H9 (cell line): ENCODE measurements around the gene TREM1. TPM values are rescaled to one million over a fixed set of nuclear protein-coding genes. Genes with fewer than 3 reads are reported as not detected.

Source experiments
- DNase-seq: peaks from one replicate; pipeline ENCODE4 v3.0.0-alpha.2; 2017
- H2AFZ ChIP-seq: one replicate; pipeline ENCODE4 v1.6.1; 2013; ENCODE audit warnings: mild to moderate bottlenecking, low read length, control low read depth, moderate library complexity
- H2AK5ac ChIP-seq: 2 replicates; pipeline ENCODE4 v1.6.1; 2013; ENCODE audit warnings: low read length, control low read depth, mixed read lengths; ENCODE audit not compliant: insufficient read length
- H2BK120ac ChIP-seq: one replicate; pipeline ENCODE4 v1.6.1; 2013; ENCODE audit warnings: low read depth, mild to moderate bottlenecking, low read length, control low read depth, inconsistent platforms; ENCODE audit not compliant: poor library complexity, severe bottlenecking
- H2BK12ac ChIP-seq: 2 replicates; pipeline ENCODE4 v1.6.1; 2013; ENCODE audit warnings: low read length, control low read depth, mixed read lengths, low read depth; ENCODE audit not compliant: insufficient read length
- H2BK15ac ChIP-seq: 2 replicates; pipeline ENCODE4 v1.6.1; 2013; ENCODE audit warnings: low read depth, low read length, control low read depth
- H2BK20ac ChIP-seq: one replicate; pipeline ENCODE4 v1.6.1; 2013; ENCODE audit warnings: low read depth, mild to moderate bottlenecking, low read length, control low read depth, inconsistent platforms; ENCODE audit not compliant: poor library complexity, severe bottlenecking
- H2BK5ac ChIP-seq: 2 replicates; pipeline ENCODE4 v1.6.1; 2013; ENCODE audit warnings: low read length, control low read depth, mixed read lengths; ENCODE audit not compliant: insufficient read length
- H3K14ac ChIP-seq: 2 replicates; pipeline ENCODE4 v1.6.1; 2013; ENCODE audit warnings: low read length, control low read depth; ENCODE audit not compliant: insufficient read depth
- H3K18ac ChIP-seq: 2 replicates; pipeline ENCODE4 v1.6.1; 2013; ENCODE audit warnings: low read depth, mild to moderate bottlenecking, mixed read lengths, low read length, control low read depth; ENCODE audit not compliant: insufficient read length
- H3K23ac ChIP-seq: 2 replicates; pipeline ENCODE4 v1.6.1; 2013; ENCODE audit warnings: low read length, control low read depth, mixed read lengths, low read depth; ENCODE audit not compliant: insufficient read length
- H3K23me2 ChIP-seq: 2 replicates; pipeline ENCODE4 v1.6.1; 2013; ENCODE audit warnings: low read depth, mild to moderate bottlenecking, mixed read lengths, low read length, control low read depth; ENCODE audit not compliant: insufficient read length, poor library complexity, severe bottlenecking
- H3K27ac ChIP-seq: 2 replicates; pipeline ENCODE4 v1.5.1; 2013; ENCODE audit warnings: low read length, control low read depth, mixed read lengths, low read depth; ENCODE audit not compliant: insufficient read length
- H3K27me3 ChIP-seq: 2 replicates; pipeline ENCODE4 v1.6.1; 2013; ENCODE audit warnings: low read length, control low read depth, inconsistent platforms; ENCODE audit not compliant: insufficient read depth
- H3K4ac ChIP-seq: 2 replicates; pipeline ENCODE4 v1.6.1; 2013; ENCODE audit warnings: low read depth, mild to moderate bottlenecking, control low read depth, inconsistent platforms, low read length, moderate library complexity
- H3K4me1 ChIP-seq: 2 replicates; pipeline ENCODE4 v1.6.1; 2013; ENCODE audit warnings: low read length, control low read depth, inconsistent platforms; ENCODE audit not compliant: insufficient read depth
- H3K4me2 ChIP-seq: 2 replicates; pipeline ENCODE4 v1.6.1; 2013; ENCODE audit warnings: low read length, control low read depth, mixed read lengths; ENCODE audit not compliant: insufficient read length, insufficient read depth
- H3K56ac ChIP-seq: 2 replicates; pipeline ENCODE4 v1.6.1; 2013; ENCODE audit warnings: low read depth, mild to moderate bottlenecking, mixed read lengths, low read length, control low read depth; ENCODE audit not compliant: insufficient read length
- H3K79me1 ChIP-seq: 2 replicates; pipeline ENCODE4 v1.6.1; 2013; ENCODE audit warnings: low read depth, mild to moderate bottlenecking, moderate library complexity, low read length, control low read depth, inconsistent platforms; ENCODE audit not compliant: insufficient read depth, poor library complexity, severe bottlenecking
- H3K79me2 ChIP-seq: 2 replicates; pipeline ENCODE4 v1.6.1; 2013; ENCODE audit warnings: low read length, control low read depth, inconsistent platforms; ENCODE audit not compliant: insufficient read depth
- H3K9ac ChIP-seq: 2 replicates; pipeline ENCODE4 v1.6.1; 2013; ENCODE audit warnings: low read length, control low read depth, mixed read lengths; ENCODE audit not compliant: insufficient read length; ENCODE audit errors: extremely low read depth
- H3K9me3 ChIP-seq: one replicate; pipeline ENCODE4 v1.6.1; 2013; ENCODE audit warnings: low read depth, low read length, inconsistent platforms; ENCODE audit not compliant: control insufficient read depth
- H3T11ph ChIP-seq: one replicate; pipeline ENCODE4 v1.6.1; 2013; ENCODE audit warnings: mild to moderate bottlenecking, low read length, control low read depth, inconsistent platforms
- H4K20me1 ChIP-seq: one replicate; pipeline ENCODE4 v1.6.1; 2013; ENCODE audit not compliant: control insufficient read depth, insufficient read length, insufficient read depth
- H4K5ac ChIP-seq: 2 replicates; pipeline ENCODE4 v1.6.1; 2013; ENCODE audit warnings: low read depth, mild to moderate bottlenecking, mixed read lengths, low read length, control low read depth; ENCODE audit not compliant: insufficient read length
- H4K8ac ChIP-seq: replicated peaks from 2 replicates; pipeline ENCODE4 v1.6.1; 2013; ENCODE audit warnings: low read length, control low read depth, mixed read lengths, low read depth; ENCODE audit not compliant: insufficient read length
- H4K91ac ChIP-seq: 2 replicates; pipeline ENCODE4 v1.6.1; 2013; ENCODE audit warnings: low read depth, mild to moderate bottlenecking, moderate library complexity, mixed read lengths, low read length, control low read depth; ENCODE audit not compliant: insufficient read length
- H3K27ac Mint-ChIP-seq, 3 experiments: 2 replicates in 2 of 3; 3 replicates in 1 of 3; pipeline ENCODE4 v1.8.0; 2020 to 2021; ENCODE audit warnings: mixed read lengths in 3 of 3, mild to moderate bottlenecking in 1 of 3, moderate library complexity in 1 of 3
- H3K27me3 Mint-ChIP-seq: 2 replicates; pipeline ENCODE4 v1.8.0; 2021; ENCODE audit warnings: low read depth, mild to moderate bottlenecking, moderate library complexity, mixed read lengths
- H3K36me3 Mint-ChIP-seq, 3 experiments: 2 replicates in 2 of 3; 3 replicates in 1 of 3; pipeline ENCODE4 v1.8.0; 2020 to 2021; ENCODE audit warnings: low read depth in 3 of 3, mixed read lengths in 3 of 3; ENCODE audit not compliant: insufficient read depth in 1 of 3
- H3K4me1 Mint-ChIP-seq, 2 experiments: 2 replicates each; pipeline ENCODE4 v1.8.0; 2020; ENCODE audit warnings: mixed read lengths in 2 of 2
- H3K4me3 Mint-ChIP-seq, 2 experiments: 2 replicates in 1 of 2; 3 replicates in 1 of 2; pipeline ENCODE4 v1.8.0; 2020 to 2021; ENCODE audit warnings: mild to moderate bottlenecking in 2 of 2, mixed read lengths in 2 of 2, moderate library complexity in 1 of 2
- H3K9me3 Mint-ChIP-seq, 2 experiments: 2 replicates in 1 of 2; 3 replicates in 1 of 2; pipeline ENCODE4 v1.8.0; 2020; ENCODE audit warnings: mild to moderate bottlenecking in 2 of 2, mixed read lengths in 2 of 2, moderate library complexity in 1 of 2
- CTCF ChIP-seq: fragments of 200-600 bp; sonication (generic); conservative IDR thresholded peaks from 3 replicates; pipeline ENCODE4 v1.8.0; 2021; ENCODE audit warnings: antibody characterized with exemption, mild to moderate bottlenecking
- total RNA-seq: library from RNA; stranded (reverse); gene quantifications from 2 replicates; pipeline ENCODE4 v1.2.1, GENCODE V29; 2021

TREM1 gene
- total RNA-seq, 1 experiment from 2014 or later = not detected

- Histone ChIP-seq H3K23ac (no peak overlapping the region), H4K5ac (no peak overlapping the region), H3T11ph (no peak overlapping the region), H2BK15ac (no peak overlapping the region), H3K9ac (no peak overlapping the region), H2BK5ac (no peak overlapping the region), H2AFZ (no peak overlapping the region), H3K27me3 (no peaks in the 10 kb centered on the region), H3K79me1 (no peaks in the 10 kb centered on the region), H3K56ac (no peak overlapping the region), H3K18ac (no peak overlapping the region), H3K14ac (no peak overlapping the region), H3K4me2 (no peak overlapping the region), H2BK12ac (no peak overlapping the region), H2AK5ac (no peak overlapping the region), H2BK20ac (no peak overlapping the region), H4K91ac (no peak overlapping the region), H3K23me2 (no peaks in the 10 kb centered on the region), H3K4me1 (no peaks in the 10 kb centered on the region), H2BK120ac (no peak overlapping the region), H4K8ac (no peak overlapping the region), H3K4ac (no peak overlapping the region), H3K27ac (no peak overlapping the region), H3K79me2 (no peaks in the 10 kb centered on the region), H3K9me3 (no peaks in the 10 kb centered on the region), H4K20me1 (no peaks in the 10 kb centered on the region)
- DNase-seq = no peak
- no peak for TF ChIP-seq CTCF
- H3K27ac Mint-ChIP-seq = no peak overlapping the region
- H3K4me1 Mint-ChIP-seq = no peaks in the 10 kb centered on the region
- peaks cover 7% of the 10 kb centered on the region; the same call in 1 of the 2 replicates for H3K27me3 Mint-ChIP-seq
- no peak overlapping the region for H3K4me3 Mint-ChIP-seq
- peaks cover 19 to 21% of the 10 kb centered on the region in 2 experiments for H3K9me3 Mint-ChIP-seq
- H3K36me3 Mint-ChIP-seq = peaks cover 1 to 10% (median 4%) of the 10 kb centered on the region in 3 experiments; a peak in 3 of 7 replicates
Observed at GRCh38 chr6:41266541-41266940, 19.9 kb downstream of the TREM1 start.
